Measurements from ENCODE around the gene MSANTD2.

The MSANTD2 gene

GRCh38 chr11:124834526-124835180 is 34.4 kb upstream of the MSANTD2 start:
- Histone ChIP-seq H3K9me3 (ENCODE audit: control insufficient read depth, insufficient read depth, low read length) (no peaks in the 10 kb centered on the region), H3K27me3 (ENCODE audit: control insufficient read depth, low read length) (peaks cover 16% of the 10 kb centered on the region), H3K4me3 (ENCODE audit: low read length) (no peak overlapping the region), H3K36me3 (ENCODE audit: control insufficient read depth, low read length) (no peaks in the 10 kb centered on the region), H3K4me2 (ENCODE audit: low read length) (peak overlapping the region; percentile 48), H4K20me1 (ENCODE audit: control insufficient read depth, insufficient read depth, low read depth, low read length) (no peaks in the 10 kb centered on the region), H3K9me2 (replicated peaks; ENCODE audit: control insufficient read depth, low read length) (no peaks in the 10 kb centered on the region), H3F3A (ENCODE audit: control insufficient read depth, insufficient read depth) (0 out of 2 replicates have a peak, but pooled peaks cover 2% of the 10 kb centered on the region), H3K4me1 (ENCODE audit: control insufficient read depth, low read length) (peaks cover 31% of the 10 kb centered on the region), H3K79me2 (ENCODE audit: control insufficient read depth, low read length) (no peaks in the 10 kb centered on the region), H3K27ac (ENCODE audit: low read depth, low read length) (no peak overlapping the region)
- TF ChIP-seq CTCF (IDR thresholded peaks at IDR 0.05; ENCODE audit: low read depth, low read length, poor library complexity, severe bottlenecking) (no peak), EZH2phosphoT487 (IDR thresholded peaks at IDR 0.05; ENCODE audit: borderline replicate concordance, low read length) (no peak)

DNA sequence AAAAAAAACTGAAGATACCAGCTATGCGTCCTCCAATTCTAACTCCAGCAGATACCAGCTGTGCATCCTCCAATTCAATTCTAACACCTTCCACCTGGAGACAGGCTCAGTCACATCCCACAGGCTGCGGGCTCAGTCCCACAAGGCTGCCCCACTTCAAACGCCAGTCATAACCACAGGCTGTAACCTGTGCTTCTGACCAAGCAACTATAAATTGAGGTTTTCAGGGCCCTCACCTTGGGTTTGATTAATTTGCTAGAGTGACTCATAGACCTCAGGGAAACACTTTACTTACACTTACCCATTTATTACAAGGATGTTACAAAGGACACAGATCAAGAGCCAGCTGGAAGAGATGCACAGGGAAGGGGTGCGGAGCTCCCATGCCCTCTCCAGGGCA is 32.4 kb upstream of the MSANTD2 start:
- TF ChIP-seq CTCF (IDR thresholded peaks at IDR 0.05; ENCODE audit: low read depth, low read length, poor library complexity, severe bottlenecking) (no peak), EZH2phosphoT487 (IDR thresholded peaks at IDR 0.05; ENCODE audit: borderline replicate concordance, low read length) (no peak)
- Histone ChIP-seq H3K4me2 (ENCODE audit: low read length) (no peak overlapping the region), H3F3A (ENCODE audit: control insufficient read depth, insufficient read depth) (0 out of 2 replicates have a peak, but pooled peaks cover 2% of the 10 kb centered on the region), H3K36me3 (ENCODE audit: control insufficient read depth, low read length) (no peaks in the 10 kb centered on the region), H3K79me2 (ENCODE audit: control insufficient read depth, low read length) (no peaks in the 10 kb centered on the region), H3K27me3 (ENCODE audit: control insufficient read depth, low read length) (0 out of 2 replicates have a peak, but pooled peaks cover 3% of the 10 kb centered on the region), H3K9me2 (replicated peaks; ENCODE audit: control insufficient read depth, low read length) (no peaks in the 10 kb centered on the region), H3K4me3 (ENCODE audit: low read length) (no peak overlapping the region), H4K20me1 (ENCODE audit: control insufficient read depth, insufficient read depth, low read depth, low read length) (no peaks in the 10 kb centered on the region), H3K4me1 (ENCODE audit: control insufficient read depth, low read length) (peaks cover 31% of the 10 kb centered on the region), H3K9me3 (ENCODE audit: control insufficient read depth, insufficient read depth, low read length) (no peaks in the 10 kb centered on the region), H3K27ac (ENCODE audit: low read depth, low read length) (no peak overlapping the region)

DNA sequence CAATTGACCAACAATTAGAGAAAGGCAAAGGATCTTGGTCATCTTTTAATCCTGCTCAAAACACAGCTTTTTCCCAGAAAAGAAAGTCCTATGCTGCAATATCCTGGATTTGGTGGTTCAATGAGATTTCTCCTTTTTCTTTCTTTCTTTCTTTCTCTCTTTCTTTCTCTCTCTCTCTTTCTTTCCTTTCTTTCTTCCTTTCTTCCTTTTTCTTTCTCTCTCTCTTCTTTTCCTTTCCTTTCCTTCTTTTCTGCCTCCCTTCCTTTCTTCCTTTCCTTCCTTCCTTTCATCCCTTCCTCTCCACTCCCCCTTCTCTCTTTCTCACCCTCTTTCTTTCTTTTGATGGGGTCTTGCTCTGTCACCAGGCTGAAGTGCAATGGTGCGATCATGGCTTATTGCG is 31.7 kb upstream of the MSANTD2 start:
- TF ChIP-seq EZH2phosphoT487 (IDR thresholded peaks at IDR 0.05; ENCODE audit: borderline replicate concordance, low read length), result no peak
- TF ChIP-seq CTCF (IDR thresholded peaks at IDR 0.05; ENCODE audit: low read depth, low read length, poor library complexity, severe bottlenecking), result no peak
- Histone ChIP-seq H4K20me1 (ENCODE audit: control insufficient read depth, insufficient read depth, low read depth, low read length) (no peaks in the 10 kb centered on the region), H3K4me1 (ENCODE audit: control insufficient read depth, low read length) (peaks cover 25% of the 10 kb centered on the region)

More for the DNA sequence above, 31.7 kb upstream of the MSANTD2 start:
- H3K36me3 ChIP-seq (ENCODE audit: control insufficient read depth, low read length), result no peaks in the 10 kb centered on the region
- no peaks in the 10 kb centered on the region for H3K9me2 ChIP-seq (replicated peaks; ENCODE audit: control insufficient read depth, low read length)
- H3K27me3 ChIP-seq (ENCODE audit: control insufficient read depth, low read length), result 0 out of 2 replicates have a peak, but pooled peaks cover 3% of the 10 kb centered on the region
- H3K4me2 ChIP-seq (ENCODE audit: low read length), result no peak overlapping the region
- H3K27ac ChIP-seq (ENCODE audit: low read depth, low read length), result no peak overlapping the region
- H3F3A ChIP-seq (ENCODE audit: control insufficient read depth, insufficient read depth), result no peaks in the 10 kb centered on the region
- no peaks in the 10 kb centered on the region for H3K79me2 ChIP-seq (ENCODE audit: control insufficient read depth, low read length)
- no peaks in the 10 kb centered on the region for H3K9me3 ChIP-seq (ENCODE audit: control insufficient read depth, insufficient read depth, low read length)
- H3K4me3 ChIP-seq (ENCODE audit: low read length), result no peak overlapping the region

Data from DOHH2 (cell line).